SKM-1 (cell line): ENCODE results near the gene HIRA.

Experiments used
- DNase-seq: peaks from one replicate; lab custom pipeline; 2025; ENCODE audit not compliant: unreplicated experiment; lab: John Stamatoyannopoulos, UW

HIRA gene

GRCh38 chr22:19464546-19464945 is 33.0 kb upstream of the HIRA start:
- no peak for DNase-seq

- no peak for DNase-seq
Observed at GRCh38 chr22:19463491-19464469, 32.2 kb upstream of the HIRA start.

GRCh38 chr22:19463008-19463407 is 31.5 kb upstream of the HIRA start:
- DNase-seq: no peak

GRCh38 chr22:19461506-19461905 is 30.0 kb upstream of the HIRA start:
- no peak for DNase-seq

- DNase-seq: no peak
Observed at GRCh38 chr22:19460036-19460435, 28.5 kb upstream of the HIRA start.

GRCh38 chr22:19457828-19458428 is 26.4 kb upstream of the HIRA start:
- DNase-seq: no peak

GRCh38 chr22:19456541-19456940 is 25.0 kb upstream of the HIRA start:
- no peak for DNase-seq

- DNase-seq: no peak
Observed at GRCh38 chr22:19455585-19456370, 24.2 kb upstream of the HIRA start.

- DNase-seq: no peak
Observed at GRCh38 chr22:19455033-19455432, 23.5 kb upstream of the HIRA start.

GRCh38 chr22:19454156-19454555 is 22.6 kb upstream of the HIRA start:
- no peak for DNase-seq

GRCh38 chr22:19453718-19454117 is 22.2 kb upstream of the HIRA start:
- DNase-seq: no peak

GRCh38 chr22:19451570-19451969 is 20.0 kb upstream of the HIRA start:
- DNase-seq: no peak

- DNase-seq: no peak
Observed at GRCh38 chr22:19450363-19451175, 19.0 kb upstream of the HIRA start.

GRCh38 chr22:19449422-19449767 is 17.9 kb upstream of the HIRA start:
- no peak for DNase-seq

- no peak for DNase-seq
Observed at GRCh38 chr22:19448739-19449421, 17.3 kb upstream of the HIRA start.

GRCh38 chr22:19448076-19448607 is 16.6 kb upstream of the HIRA start:
- DNase-seq: no peak

- peak; percentile 85 for DNase-seq
Observed at GRCh38 chr22:19447330-19448075, 16.0 kb upstream of the HIRA start, which contains the start of gene C22orf39. TSS of gene C22orf39 (minus strand) at chr22:19447711. CDS start at chr22:19447688, 23 bp downstream.

GRCh38 chr22:19446603-19447329 is 15.2 kb upstream of the HIRA start:
- no peak for DNase-seq
